GM19099 (cell line): ENCODE measurements around the gene NET1.

Experiments
- POLR2A ChIP-seq: IDR thresholded peaks from 3 replicates; pipeline ENCODE4 v1.6.1; 2011; ENCODE audit warnings: low read depth; ENCODE audit not compliant: insufficient read length; ENCODE audit errors: extremely low read depth

NET1 gene, protein sequence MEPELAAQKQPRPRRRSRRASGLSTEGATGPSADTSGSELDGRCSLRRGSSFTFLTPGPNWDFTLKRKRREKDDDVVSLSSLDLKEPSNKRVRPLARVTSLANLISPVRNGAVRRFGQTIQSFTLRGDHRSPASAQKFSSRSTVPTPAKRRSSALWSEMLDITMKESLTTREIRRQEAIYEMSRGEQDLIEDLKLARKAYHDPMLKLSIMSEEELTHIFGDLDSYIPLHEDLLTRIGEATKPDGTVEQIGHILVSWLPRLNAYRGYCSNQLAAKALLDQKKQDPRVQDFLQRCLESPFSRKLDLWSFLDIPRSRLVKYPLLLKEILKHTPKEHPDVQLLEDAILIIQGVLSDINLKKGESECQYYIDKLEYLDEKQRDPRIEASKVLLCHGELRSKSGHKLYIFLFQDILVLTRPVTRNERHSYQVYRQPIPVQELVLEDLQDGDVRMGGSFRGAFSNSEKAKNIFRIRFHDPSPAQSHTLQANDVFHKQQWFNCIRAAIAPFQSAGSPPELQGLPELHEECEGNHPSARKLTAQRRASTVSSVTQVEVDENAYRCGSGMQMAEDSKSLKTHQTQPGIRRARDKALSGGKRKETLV

DNA sequence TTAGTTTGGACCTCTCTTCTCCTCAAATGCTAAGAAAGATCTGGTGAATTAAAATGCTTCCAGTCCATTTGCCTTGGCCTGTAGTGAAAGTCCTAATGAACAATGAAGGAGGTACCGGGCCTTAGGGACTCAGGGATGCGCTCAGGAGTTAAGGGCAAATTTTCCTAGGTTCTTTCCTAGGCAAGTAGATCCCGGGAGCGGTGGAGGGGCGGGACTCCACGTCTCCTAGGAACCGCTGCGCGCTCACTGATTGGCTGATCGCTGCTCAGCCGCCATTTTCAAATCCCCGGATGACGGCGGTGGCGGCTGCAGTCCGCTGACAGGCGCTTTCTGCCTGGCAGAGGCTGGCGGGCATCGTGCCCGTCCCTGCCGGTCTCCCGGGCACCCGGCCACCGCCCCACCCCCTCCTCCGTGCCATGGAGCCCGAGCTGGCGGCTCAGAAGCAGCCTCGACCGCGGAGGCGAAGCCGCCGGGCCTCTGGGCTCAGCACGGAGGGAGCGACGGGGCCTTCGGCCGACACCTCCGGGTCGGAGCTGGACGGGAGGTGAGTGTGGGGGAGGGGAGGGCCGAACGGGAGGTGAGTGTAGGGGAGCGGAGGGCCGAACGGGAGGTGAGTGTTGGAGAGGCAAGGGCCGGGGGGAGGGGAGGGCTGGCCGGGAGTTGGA is at the start of gene NET1:
NET1 (plus strand) TSS at position 281 of the 665 bp plus-strand sequence; CDS start at position 417, 136 bp downstream.
- peak; percentile 57 for TF ChIP-seq POLR2A

DNA sequence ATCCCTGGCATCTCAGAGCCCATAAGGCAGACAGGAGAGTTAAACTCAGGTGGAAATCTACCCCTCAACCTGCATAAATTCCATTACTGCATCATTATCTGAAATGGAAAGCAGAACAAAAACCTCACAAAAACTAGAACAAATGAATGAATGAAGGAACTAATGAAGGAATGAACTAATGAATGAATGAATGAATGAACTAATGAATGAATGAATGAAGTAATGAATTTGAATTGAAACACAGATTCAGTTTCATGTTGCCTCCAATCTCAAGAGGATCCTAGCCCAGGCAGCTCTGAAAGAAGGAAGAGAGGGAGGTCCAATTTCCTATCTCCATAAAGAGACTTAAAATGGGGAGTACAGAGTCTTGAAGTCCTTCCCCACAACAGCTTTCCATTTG is 49.5 kb upstream of the NET1 start:
- TF ChIP-seq POLR2A: no peak

DNA sequence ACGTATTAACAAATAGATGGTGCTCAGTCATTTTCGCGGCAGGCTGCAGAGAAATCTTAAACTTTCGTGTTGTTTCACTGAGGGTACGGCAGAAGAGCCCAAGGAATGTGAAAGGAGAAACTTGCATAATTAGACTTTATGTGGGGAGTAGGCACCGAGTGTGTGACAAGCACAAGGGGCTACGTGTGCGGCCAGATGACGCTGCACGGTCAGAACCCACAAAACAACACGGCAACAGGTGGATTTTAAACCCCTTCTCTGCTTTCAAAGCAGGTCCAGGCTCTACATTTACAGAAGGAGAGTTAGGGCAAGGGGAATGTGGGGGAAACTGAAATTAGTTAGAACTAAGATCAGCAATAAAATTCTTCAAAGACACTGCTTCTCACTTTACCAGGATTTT is 48.0 kb upstream of the NET1 start:
- TF ChIP-seq POLR2A: no peak

DNA sequence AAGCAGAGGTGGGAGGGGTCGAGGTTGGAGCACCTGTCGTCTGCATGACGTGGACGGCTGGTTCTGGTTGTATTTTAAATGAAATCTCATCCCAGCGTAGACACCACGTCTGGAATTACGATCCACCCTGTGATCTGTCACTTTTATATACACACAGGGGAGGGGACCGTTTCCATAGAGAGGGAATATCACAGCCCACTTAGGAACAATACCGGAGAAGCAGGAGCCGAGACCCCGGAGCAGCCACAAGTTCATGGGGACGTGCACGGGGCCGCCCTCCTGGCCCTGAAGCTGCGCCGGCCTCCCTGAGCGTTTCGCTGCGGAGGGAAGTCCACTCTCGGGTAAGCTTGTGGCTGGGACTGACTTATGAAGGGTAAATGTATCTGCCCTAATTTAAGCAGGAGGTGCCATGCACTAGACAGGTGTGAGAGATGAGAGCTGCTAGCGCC is 47.4 kb upstream of the NET1 start, which contains the start of gene UCN3:
UCN3 (plus strand) TSS at position 77 of the 449 bp plus-strand sequence. CDS start 8,755 bp downstream, outside the sequence.
- TF ChIP-seq POLR2A: no peak

DNA sequence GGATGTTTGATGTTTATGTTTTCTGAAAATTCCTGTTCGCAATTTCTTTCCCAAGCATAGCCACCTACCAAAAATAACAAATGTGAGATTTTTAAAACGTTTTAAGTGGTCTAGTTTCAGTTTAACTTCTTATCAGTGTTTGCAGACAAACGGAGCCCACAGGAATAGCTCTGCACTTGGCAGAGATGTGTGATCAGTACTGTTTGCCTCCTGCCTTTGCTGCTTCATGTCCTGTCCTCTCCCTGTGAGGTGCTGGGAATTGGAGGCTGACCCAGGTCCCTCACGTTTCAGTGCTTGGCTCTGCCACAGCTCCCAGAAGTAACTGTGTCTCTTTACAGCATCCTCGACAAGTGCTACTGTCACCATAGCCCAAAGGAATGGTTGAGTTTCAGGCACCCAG is 46.4 kb upstream of the NET1 start:
- TF ChIP-seq POLR2A: no peak

DNA sequence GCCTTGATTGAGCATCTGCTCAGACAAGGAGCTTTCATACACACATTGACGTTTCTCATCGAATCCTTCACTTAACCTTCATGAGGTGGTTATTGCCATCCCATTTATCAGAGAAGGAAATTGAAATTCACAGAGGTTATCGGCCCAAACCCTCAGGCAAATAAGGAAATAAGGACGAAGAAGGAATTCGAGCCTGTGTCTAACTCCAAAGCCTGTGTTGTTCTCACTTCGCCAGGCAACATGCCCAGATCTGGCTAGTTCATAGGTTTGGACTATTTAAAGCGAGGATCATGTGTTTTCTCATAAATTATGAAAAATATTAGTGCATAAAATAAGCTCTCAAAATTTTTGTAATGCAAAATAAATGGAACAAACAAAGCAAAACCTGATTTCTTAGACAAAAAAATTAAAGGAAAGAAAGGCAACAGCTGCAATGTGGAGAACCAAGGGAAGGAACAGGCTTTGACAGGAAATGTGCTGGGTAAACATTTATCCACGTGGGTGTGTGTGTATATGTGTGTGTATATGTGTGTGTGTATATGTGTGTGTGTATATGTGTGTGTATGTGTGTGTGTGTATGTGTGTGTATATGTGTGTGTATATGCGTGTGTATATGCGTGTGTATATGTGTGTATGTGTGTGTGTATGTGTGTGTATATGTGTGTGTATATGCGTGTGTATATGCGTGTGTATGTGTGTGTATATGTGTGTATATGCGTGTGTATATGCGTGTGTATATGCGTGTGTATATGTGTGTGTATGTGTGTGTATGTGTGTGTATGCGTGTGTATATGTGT is 42.8 kb upstream of the NET1 start:
- no peak for TF ChIP-seq POLR2A

DNA sequence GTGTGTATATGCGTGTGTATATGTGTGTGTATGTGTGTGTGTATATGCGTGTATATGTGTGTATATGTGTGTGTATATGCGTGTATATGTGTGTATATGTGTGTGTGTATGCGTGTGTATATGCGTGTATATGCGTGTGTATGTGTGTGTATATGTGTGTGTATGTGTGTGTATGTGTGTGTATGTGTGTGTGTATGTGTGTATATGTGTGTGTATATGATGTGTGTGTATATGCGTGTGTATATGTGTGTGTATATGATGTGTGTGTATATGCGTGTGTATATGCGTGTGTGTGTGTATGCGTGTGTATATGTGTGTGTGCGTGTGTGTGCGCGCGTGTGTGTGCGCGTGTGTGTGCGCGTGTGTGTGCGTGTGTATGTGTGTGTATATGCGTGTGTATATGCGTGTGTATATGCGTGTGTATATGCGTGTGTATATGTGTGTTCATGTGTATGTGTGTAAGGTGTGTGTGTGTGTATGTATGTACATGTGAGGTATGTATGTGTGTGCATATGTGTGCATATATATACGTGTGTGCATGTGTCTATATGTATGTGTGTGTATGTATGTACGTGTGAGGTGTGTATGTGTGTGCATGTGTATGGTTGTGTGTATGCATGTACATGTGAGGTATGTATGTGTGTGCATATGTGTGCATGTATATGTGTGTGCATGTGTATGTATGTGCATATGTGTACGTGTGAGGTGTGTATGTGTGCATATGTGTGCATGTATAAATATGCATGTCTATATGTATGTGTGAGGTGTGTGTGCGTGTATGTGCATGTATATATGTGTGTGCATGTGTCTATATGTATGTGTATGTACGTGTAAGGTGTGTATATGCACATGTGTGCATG is 41.6 kb upstream of the NET1 start:
- no peak for TF ChIP-seq POLR2A

DNA sequence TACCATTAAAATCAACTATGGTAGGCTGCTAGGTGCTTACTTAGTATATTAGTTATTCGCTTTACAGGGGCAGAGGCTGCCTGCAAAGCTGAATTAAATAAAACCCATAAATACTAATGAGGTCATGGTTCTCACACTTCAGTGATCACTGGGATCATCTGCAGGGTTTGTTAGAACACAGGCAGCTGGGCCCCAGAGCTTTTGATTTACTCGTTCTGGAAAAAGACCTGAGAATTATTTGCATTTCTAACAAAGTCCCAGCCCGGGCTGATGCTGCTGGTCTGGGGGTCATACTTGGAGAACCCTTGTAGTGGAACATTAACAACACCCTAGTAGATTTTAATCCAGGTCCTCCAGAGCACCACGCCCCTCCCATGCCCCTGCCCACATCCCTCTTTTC is 39.0 kb upstream of the NET1 start:
- TF ChIP-seq POLR2A: no peak

DNA sequence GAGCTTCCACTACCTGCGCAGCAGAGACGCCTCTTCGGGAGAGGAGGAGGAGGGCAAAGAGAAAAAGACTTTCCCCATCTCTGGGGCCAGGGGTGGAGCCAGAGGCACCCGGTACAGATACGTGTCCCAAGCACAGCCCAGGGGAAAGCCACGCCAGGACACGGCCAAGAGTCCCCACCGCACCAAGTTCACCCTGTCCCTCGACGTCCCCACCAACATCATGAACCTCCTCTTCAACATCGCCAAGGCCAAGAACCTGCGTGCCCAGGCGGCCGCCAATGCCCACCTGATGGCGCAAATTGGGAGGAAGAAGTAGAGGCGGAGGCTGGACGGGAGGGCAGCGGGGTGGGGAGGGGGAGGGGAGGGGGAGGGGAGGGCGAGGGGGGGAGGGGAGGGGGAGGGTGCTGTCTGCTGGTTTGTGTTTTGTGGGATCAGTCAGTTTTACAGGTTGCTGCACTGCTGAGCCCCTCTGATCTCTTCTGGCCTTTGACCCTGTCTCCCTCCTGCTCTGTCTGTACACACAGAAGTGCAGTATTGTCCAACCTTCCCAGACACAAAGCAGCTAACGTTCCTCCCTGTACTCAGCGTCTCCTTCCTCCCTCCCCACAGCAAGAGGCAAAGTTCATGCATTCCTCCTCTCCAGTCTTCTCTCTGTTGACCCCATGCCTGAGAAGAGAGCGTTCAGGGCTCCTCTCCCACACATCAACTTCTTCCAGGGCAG is 38.3 kb upstream of the NET1 start:
- TF ChIP-seq POLR2A: no peak

DNA sequence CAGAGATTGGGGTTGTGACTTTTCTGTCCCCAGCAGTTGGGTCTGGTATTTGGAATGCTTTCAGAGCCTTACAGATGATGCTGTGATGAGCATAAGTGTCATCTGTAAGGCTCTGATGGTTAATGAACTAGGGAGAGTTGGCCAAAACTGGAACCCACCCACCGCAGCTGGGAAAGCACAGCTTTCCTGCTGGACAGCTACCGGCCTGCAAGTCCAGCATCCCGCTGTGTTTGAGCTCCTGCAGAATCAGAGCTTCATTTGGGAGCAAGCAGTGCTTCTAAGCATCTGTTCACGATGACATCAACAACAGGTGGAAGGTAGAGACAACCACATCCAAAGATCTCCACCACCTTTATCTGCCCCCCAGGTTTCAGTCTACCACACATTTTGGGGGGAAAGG is 35.9 kb upstream of the NET1 start:
- no peak for TF ChIP-seq POLR2A

DNA sequence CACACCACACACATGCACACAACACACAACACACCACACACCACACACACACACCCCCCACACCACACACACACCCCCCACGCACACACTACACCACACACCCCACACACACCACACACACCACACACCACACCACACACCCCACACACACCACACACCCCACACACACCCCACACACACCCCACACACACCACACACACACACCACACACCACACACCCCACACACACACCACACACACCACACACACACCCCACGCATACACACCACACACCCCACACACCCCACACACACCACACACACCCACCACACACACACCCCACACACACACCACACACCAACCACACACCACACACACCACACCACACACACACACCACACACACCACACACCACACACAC is 31.2 kb upstream of the NET1 start:
- TF ChIP-seq POLR2A: no peak

DNA sequence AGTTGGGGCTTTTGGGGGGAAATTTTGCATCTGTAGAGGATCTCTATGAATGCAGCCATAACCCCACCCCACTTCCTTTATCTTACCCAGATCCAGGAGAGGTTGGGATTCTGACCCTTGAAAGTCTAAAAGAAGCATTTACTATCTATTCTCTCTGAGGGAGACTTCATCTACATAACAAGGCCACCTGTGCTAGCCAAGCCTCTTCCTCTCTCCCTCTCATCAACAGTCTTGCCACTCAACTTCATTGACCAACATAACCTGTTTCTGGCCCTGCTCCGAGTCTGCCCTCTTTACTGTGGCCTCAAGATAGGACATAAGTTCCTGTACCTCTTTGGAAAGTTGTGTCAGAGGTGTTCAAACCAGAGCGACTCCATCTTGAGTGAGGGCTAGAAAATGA is 27.1 kb upstream of the NET1 start:
- TF ChIP-seq POLR2A: no peak

DNA sequence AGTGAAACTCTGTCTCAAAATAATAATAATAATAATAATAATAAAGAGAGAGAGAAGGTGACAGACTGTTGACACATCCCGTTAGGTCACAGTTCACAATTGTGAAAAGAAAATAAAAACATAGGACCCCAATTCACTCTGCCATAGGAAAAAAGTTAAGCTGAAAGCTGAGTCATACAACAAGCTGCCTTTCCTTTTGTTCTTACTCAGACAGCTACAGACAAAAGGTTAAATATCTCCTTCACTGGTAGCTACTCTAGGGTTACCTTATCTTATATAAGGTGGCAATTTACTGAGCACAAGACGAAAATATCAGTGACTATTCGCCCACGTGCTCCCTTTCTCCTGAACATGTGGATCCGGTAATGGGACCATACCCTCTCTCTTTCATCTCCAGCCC is 25.2 kb upstream of the NET1 start:
- no peak for TF ChIP-seq POLR2A
